Cardiac fibroblast (primary cell): ENCODE measurements around the gene KRTAP4-3.
"Not testable (repeated sequence)": the region's sequence is repeated elsewhere in the genome, so short reads cannot be mapped to it uniquely, and the experiment has no call there.

ENCODE experiments used
- DNase-seq, 2 donors: peaks; one replicate each; pipeline versions ENCODE4 v3.0.0 to v3.0.0-alpha.2; 2010; ENCODE audit warnings: low read depth in 2 of 2
- H3K4me3 ChIP-seq, 2 donors: replicated peaks in 1 of 2; 1 replicate in 1 of 2; 2 replicates in 1 of 2; pipeline ENCODE4 v1.5.1; 2011; ENCODE audit warnings: low read depth in 2 of 2, low read length in 2 of 2, mild to moderate bottlenecking in 2 of 2, moderate library complexity in 1 of 2
- TF ChIP-seq, protein P1 (sequence below): IDR thresholded peaks from one replicate; pipeline ENCODE4 v1.5.1; 2011; ENCODE audit warnings: low read depth, mild to moderate bottlenecking, low read length, inconsistent platforms

The KRTAP4-3 gene

DNA sequence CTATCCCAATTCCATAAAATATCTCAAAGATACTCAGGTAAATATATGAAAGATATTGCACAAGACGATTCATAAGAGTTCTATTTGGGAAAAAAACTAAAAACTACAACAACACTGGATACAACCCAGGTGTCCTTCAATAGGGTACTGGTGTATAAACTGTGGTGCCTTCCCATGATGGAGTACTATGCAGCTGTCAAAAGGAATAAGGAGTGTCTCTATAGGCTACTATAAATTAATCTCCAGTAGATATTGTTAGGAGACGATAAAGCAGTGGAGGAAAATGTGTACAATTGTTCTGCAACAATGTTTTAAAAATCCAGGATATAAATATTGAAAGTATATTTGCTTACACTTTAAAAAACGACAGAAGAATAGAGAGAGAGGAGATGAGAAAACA is 41.6 kb downstream of the KRTAP4-3 start:
- DNase-seq = no peak
- TF ChIP-seq, protein P1, sequence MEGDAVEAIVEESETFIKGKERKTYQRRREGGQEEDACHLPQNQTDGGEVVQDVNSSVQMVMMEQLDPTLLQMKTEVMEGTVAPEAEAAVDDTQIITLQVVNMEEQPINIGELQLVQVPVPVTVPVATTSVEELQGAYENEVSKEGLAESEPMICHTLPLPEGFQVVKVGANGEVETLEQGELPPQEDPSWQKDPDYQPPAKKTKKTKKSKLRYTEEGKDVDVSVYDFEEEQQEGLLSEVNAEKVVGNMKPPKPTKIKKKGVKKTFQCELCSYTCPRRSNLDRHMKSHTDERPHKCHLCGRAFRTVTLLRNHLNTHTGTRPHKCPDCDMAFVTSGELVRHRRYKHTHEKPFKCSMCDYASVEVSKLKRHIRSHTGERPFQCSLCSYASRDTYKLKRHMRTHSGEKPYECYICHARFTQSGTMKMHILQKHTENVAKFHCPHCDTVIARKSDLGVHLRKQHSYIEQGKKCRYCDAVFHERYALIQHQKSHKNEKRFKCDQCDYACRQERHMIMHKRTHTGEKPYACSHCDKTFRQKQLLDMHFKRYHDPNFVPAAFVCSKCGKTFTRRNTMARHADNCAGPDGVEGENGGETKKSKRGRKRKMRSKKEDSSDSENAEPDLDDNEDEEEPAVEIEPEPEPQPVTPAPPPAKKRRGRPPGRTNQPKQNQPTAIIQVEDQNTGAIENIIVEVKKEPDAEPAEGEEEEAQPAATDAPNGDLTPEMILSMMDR = no peak
- no peak overlapping the region for H3K4me3 ChIP-seq

GRCh38 chr17:41125064-41125463 is 43.0 kb downstream of the KRTAP4-3 start:
- TF ChIP-seq, protein P1 = no peak
- DNase-seq = no peak
- H3K4me3 ChIP-seq = no peak overlapping the region

DNA sequence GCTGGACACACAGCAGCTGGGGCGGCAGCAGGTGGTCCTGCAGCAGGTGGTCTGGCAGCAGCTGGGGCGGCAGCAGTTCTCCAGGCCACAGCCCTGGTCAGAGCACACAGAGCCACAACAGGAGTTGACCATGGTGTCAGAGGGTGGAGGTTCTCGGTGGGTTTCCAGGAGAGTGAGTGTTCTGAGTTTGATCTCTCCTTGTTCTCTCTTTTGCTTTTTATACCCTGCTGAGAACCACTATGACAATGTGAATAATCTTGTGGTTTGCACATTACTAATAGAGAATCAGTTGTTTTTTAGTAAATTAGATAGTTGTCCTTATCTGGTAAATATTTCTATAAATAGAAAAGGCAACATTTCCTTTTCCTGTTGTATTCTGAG is 44.0 kb downstream of the KRTAP4-3 start, which contains the start of gene KRTAP4-12:
KRTAP4-12 (minus strand) TSS at position 192 of the 381 bp plus-strand sequence; CDS start at position 132, 60 bp downstream.
- not testable (repeated sequence) for DNase-seq, H3K4me3 ChIP-seq

DNA sequence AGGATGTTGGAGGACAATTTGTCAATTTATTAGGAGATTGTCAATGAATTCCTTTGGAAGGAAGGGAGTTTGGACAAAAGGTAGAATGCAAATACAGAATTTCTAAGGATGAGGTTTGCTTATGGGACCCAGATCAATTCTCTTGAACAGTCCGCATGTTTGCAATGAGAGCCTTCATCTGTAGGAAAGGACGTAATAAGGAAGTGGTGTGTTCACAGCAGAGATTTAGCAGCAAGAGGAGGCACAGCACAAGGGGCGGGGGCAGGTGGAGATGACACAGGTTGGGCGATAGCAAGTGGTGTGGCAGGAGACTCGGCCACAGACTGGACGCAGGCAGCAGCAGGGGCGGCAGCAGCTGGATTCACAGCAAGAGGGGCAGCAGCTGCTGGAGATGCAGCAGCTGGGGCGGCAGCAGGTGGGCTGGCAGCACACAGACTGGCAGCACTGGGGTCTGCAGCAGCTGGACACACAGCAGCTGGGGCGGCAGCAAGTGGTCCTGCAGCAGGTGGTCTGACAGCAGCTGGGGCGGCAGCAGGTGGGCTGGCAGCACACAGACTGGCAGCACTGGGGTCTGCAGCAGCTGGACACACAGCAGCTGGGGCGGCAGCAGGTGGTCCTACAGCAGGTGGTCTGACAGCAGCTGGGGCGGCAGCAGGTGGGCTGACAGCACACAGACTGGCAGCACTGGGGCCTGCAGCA is 44.6 kb downstream of the KRTAP4-3 start:
- DNase-seq, H3K4me3 ChIP-seq: not testable (repeated sequence)

GRCh38 chr17:41121742-41122141 is 46.3 kb downstream of the KRTAP4-3 start:
- TF ChIP-seq, protein P1 = no peak
- no peak overlapping the region for H3K4me3 ChIP-seq
- DNase-seq = no peak

- not testable (repeated sequence) for H3K4me3 ChIP-seq, DNase-seq
Measured at GRCh38 chr17:41119696-41120690, 48.0 kb downstream of the KRTAP4-3 start.

GRCh38 chr17:41118721-41119120 is 49.3 kb downstream of the KRTAP4-3 start:
- DNase-seq = no peak
- no peak overlapping the region for H3K4me3 ChIP-seq
- TF ChIP-seq, protein P1 = no peak

DNA sequence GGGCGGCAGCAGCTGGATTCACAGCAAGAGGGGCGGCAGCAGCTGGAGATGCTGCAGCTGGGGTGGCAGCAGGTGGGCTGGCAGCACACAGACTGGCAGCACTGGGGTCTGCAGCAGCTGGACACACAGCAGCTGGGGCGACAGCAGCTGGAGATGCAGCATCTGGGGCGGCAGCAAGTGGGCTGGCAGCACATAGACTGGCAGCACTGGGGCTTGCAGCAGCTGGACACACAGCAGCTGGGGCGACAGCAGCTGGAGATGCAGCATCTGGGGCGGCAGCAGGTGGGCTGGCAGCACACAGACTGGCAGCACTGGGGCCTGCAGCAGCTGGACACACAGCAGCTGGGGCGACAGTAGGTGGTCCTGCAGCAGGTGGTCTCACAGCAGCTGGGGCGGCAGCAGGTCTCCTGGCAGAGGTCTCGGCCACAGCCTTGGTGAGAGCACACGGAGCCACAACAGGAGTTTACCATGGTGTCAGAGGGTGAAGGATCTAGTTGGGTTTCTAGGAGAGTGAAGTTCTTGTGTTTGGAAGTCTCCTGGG is 50.1 kb downstream of the KRTAP4-3 start, which contains the start of gene KRTAP4-11:
KRTAP4-11 (minus strand) TSS at position 528 of the 541 bp plus-strand sequence; CDS start at position 470, 58 bp downstream.
- not testable (repeated sequence) for DNase-seq, H3K4me3 ChIP-seq
